Mesenchymal stem cell (in vitro differentiated cells and primary cell): ENCODE measurements around the gene ARL6IP1.

Experiments used
- DNase-seq: peaks from one replicate; pipeline ENCODE4 v3.0.0-alpha.2; 2013
- H2AFZ ChIP-seq: one replicate; pipeline ENCODE4 v1.6.1; 2013; ENCODE audit warnings: low read depth, mild to moderate bottlenecking, control low read depth, inconsistent platforms, low read length, moderate library complexity
- H2AK5ac ChIP-seq: 2 replicates; pipeline ENCODE4 v1.6.1; 2013; ENCODE audit warnings: low read length, moderate library complexity, mild to moderate bottlenecking, inconsistent platforms; ENCODE audit not compliant: severe bottlenecking
- H2BK120ac ChIP-seq: one replicate; pipeline ENCODE4 v1.6.1; 2013; ENCODE audit warnings: low read depth, mild to moderate bottlenecking, inconsistent platforms, low read length, moderate library complexity
- H2BK12ac ChIP-seq, 2 experiments: one replicate each; pipeline ENCODE4 v1.6.1; 2013; ENCODE audit warnings: inconsistent platforms in 2 of 2, low read length in 2 of 2, mild to moderate bottlenecking in 2 of 2, moderate library complexity in 2 of 2, control low read depth in 1 of 2
- H2BK15ac ChIP-seq: one replicate; pipeline ENCODE4 v1.6.1; 2013; ENCODE audit warnings: mild to moderate bottlenecking, low read depth, inconsistent platforms; ENCODE audit not compliant: poor library complexity, severe bottlenecking
- H2BK5ac ChIP-seq: 2 replicates; pipeline ENCODE4 v1.6.1; 2013; ENCODE audit warnings: low read depth, mild to moderate bottlenecking, low read length, control low read depth, inconsistent platforms; ENCODE audit not compliant: poor library complexity, severe bottlenecking
- H3K14ac ChIP-seq, 2 experiments: one replicate each; pipeline ENCODE4 v1.6.1; 2013; ENCODE audit warnings: inconsistent platforms in 2 of 2, low read length in 2 of 2, control low read depth in 1 of 2, mild to moderate bottlenecking in 1 of 2, moderate library complexity in 1 of 2
- H3K18ac ChIP-seq, 2 experiments: one replicate each; pipeline ENCODE4 v1.6.1; 2013; ENCODE audit warnings: inconsistent platforms in 2 of 2, low read length in 2 of 2, control low read depth in 1 of 2, low read depth in 1 of 2, mild to moderate bottlenecking in 1 of 2
- H3K23ac ChIP-seq, 2 experiments: one replicate each; pipeline ENCODE4 v1.6.1; 2013; ENCODE audit warnings: inconsistent platforms in 2 of 2, low read length in 2 of 2, mild to moderate bottlenecking in 2 of 2, moderate library complexity in 2 of 2, control low read depth in 1 of 2
- H3K27ac ChIP-seq: 2 replicates; pipeline ENCODE4 v1.5.1; 2013; ENCODE audit warnings: mild to moderate bottlenecking, moderate library complexity, low read length, control low read depth, inconsistent platforms; ENCODE audit not compliant: poor library complexity, severe bottlenecking
- H3K27me3 ChIP-seq, 2 experiments: 2 replicates each; pipeline versions ENCODE4 v1.6.1 to v1.7.0; 2013; ENCODE audit warnings: low read length in 2 of 2, mild to moderate bottlenecking in 2 of 2, moderate library complexity in 2 of 2, control low read depth in 1 of 2, inconsistent platforms in 1 of 2; ENCODE audit not compliant: control insufficient read depth in 1 of 2, insufficient read depth in 1 of 2
- H3K36me3 ChIP-seq, 2 experiments: 2 replicates each; pipeline versions ENCODE4 v1.6.1 to v1.7.0; 2013; ENCODE audit warnings: low read length in 2 of 2, control low read depth in 1 of 2, inconsistent platforms in 1 of 2, low read depth in 1 of 2, mild to moderate bottlenecking in 1 of 2; ENCODE audit not compliant: insufficient read depth in 2 of 2, control insufficient read depth in 1 of 2
- H3K4ac ChIP-seq, 2 experiments: one replicate each; pipeline ENCODE4 v1.6.1; 2013; ENCODE audit warnings: inconsistent platforms in 2 of 2, low read length in 2 of 2, mild to moderate bottlenecking in 2 of 2, moderate library complexity in 2 of 2, control low read depth in 1 of 2, low read depth in 1 of 2
- H3K4me1 ChIP-seq: 2 replicates; pipeline ENCODE4 v1.6.1; 2013; ENCODE audit warnings: low read depth, low read length, control low read depth; ENCODE audit not compliant: control insufficient read depth, insufficient read depth
- H3K4me2 ChIP-seq: 2 replicates; pipeline ENCODE4 v1.6.1; 2013; ENCODE audit warnings: low read length, mild to moderate bottlenecking, inconsistent platforms; ENCODE audit not compliant: poor library complexity, severe bottlenecking
- H3K4me3 ChIP-seq, 2 experiments: 2 replicates each; pipeline versions ENCODE4 v1.5.1 to v1.7.0; 2013; ENCODE audit warnings: low read length in 2 of 2, mild to moderate bottlenecking in 2 of 2, control low read depth in 1 of 2, low read depth in 1 of 2; ENCODE audit not compliant: insufficient read depth in 1 of 2
- H3K79me1 ChIP-seq: replicated peaks from 2 replicates; pipeline ENCODE4 v1.6.1; 2013; ENCODE audit warnings: mild to moderate bottlenecking, control low read depth, low read length, inconsistent platforms; ENCODE audit not compliant: poor library complexity, severe bottlenecking
- H3K9ac ChIP-seq: 2 replicates; pipeline ENCODE4 v1.7.0; 2013; ENCODE audit warnings: mild to moderate bottlenecking, low read length, moderate library complexity
- H3K9me3 ChIP-seq: 2 replicates; pipeline ENCODE4 v1.7.0; 2013; ENCODE audit warnings: mild to moderate bottlenecking, low read length; ENCODE audit not compliant: control insufficient read depth
- H4K8ac ChIP-seq: one replicate; pipeline ENCODE4 v1.6.1; 2013; ENCODE audit warnings: inconsistent platforms, mild to moderate bottlenecking, low read length, moderate library complexity
- H4K91ac ChIP-seq: one replicate; pipeline ENCODE4 v1.6.1; 2013; ENCODE audit warnings: mild to moderate bottlenecking, low read length, inconsistent platforms
- WGBS: methylation state at CpG from one replicate; pipeline ENCODE4 v1.1.7; 2013; ENCODE audit warnings: mixed read lengths; 5-methylcytosine and 5-hydroxymethylcytosine counted together

ARL6IP1 gene

GRCh38 chr16:18832613-18833012 lies 31.3 kb upstream of the ARL6IP1 start:
- DNase-seq, result no peak
- peaks cover 38 to 97% of the 10 kb centered on the region in 2 experiments for H3K36me3 ChIP-seq

GRCh38 chr16:18832006-18832405 lies 30.7 kb upstream of the ARL6IP1 start:
- peaks cover 40 to 93% of the 10 kb centered on the region in 2 experiments for H3K36me3 ChIP-seq
- H2AK5ac ChIP-seq, result no peak overlapping the region
- no peaks in the 10 kb centered on the region for H3K27me3 ChIP-seq
- no peak overlapping the region for H2BK120ac ChIP-seq
- H3K4me3 ChIP-seq, result no peak overlapping the region
- H3K18ac ChIP-seq, result no peak overlapping the region
- H2BK5ac ChIP-seq, result no peak overlapping the region
- H3K4ac ChIP-seq, result no peak overlapping the region
- no peaks in the 10 kb centered on the region for H3K9me3 ChIP-seq
- H3K27ac ChIP-seq, result no peak overlapping the region
- H3K4me2 ChIP-seq, result no peak overlapping the region
- H2BK12ac ChIP-seq, result no peak overlapping the region
- H4K8ac ChIP-seq, result no peak overlapping the region
- H3K4me1 ChIP-seq, result no peaks in the 10 kb centered on the region
- peaks cover 16% of the 10 kb centered on the region for H3K79me1 ChIP-seq
- 90% methylated on average over 2 of the region's 2 CpGs for WGBS
- no peak for DNase-seq
- H3K9ac ChIP-seq, result no peak overlapping the region
- H3K14ac ChIP-seq, result no peak overlapping the region
- H2BK15ac ChIP-seq, result no peak overlapping the region
- no peak overlapping the region for H3K23ac ChIP-seq
- no peak overlapping the region for H4K91ac ChIP-seq
- no peak overlapping the region for H2AFZ ChIP-seq

More at GRCh38 chr16:18832613-18833012, 31.3 kb upstream of the ARL6IP1 start:
- Histone ChIP-seq H3K9ac (no peak overlapping the region), H4K91ac (no peak overlapping the region), H3K23ac (no peak overlapping the region), H4K8ac (no peak overlapping the region), H2BK15ac (no peak overlapping the region), H3K18ac (no peak overlapping the region), H3K4me2 (no peak overlapping the region), H3K27ac (no peak overlapping the region), H3K27me3 (no peaks in the 10 kb centered on the region), H3K9me3 (no peaks in the 10 kb centered on the region), H3K4me1 (no peaks in the 10 kb centered on the region), H3K4ac (no peak overlapping the region), H2BK120ac (no peak overlapping the region), H2AK5ac (no peak overlapping the region), H2BK12ac (no peak overlapping the region), H2AFZ (no peak overlapping the region), H2BK5ac (no peak overlapping the region), H3K14ac (no peak overlapping the region), H3K4me3 (no peak overlapping the region), H3K79me1 (peaks cover 19% of the 10 kb centered on the region)
- 99% methylated on average over 5 of the region's 8 CpGs for WGBS

DNA sequence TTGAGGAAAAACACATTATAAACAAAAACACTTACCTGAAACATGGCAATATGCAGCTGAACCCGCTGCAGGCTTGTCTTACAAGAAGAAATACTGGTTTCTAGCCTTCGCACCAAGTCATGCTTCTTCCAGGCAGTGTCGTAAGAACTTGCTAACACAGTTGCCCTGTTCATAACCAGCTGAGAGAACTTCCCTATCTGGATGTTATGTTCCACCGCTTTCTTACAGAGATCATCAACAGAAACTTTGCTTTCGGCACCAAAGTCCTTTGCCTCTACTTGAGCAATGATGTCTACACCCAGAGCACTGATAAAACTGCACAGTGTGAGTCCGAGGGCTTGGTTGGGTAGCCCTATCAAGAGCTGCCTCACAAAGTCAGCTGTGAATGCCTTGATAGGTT lies 27.9 kb upstream of the ARL6IP1 start:
- Histone ChIP-seq H3K27me3 (no peaks in the 10 kb centered on the region), H4K8ac (no peak overlapping the region), H4K91ac (no peak overlapping the region), H3K23ac (no peak overlapping the region), H2AK5ac (no peak overlapping the region), H2BK120ac (no peak overlapping the region), H3K4me3 (no peak overlapping the region), H2BK15ac (no peak overlapping the region), H3K9me3 (no peaks in the 10 kb centered on the region), H3K18ac (no peak overlapping the region), H3K36me3 (peaks cover 24 to 68% of the 10 kb centered on the region in 2 experiments), H3K79me1 (peaks cover 13% of the 10 kb centered on the region), H3K27ac (no peak overlapping the region), H3K4me1 (no peaks in the 10 kb centered on the region), H3K9ac (no peak overlapping the region), H2BK12ac (no peak overlapping the region), H2BK5ac (no peak overlapping the region), H2AFZ (no peak overlapping the region), H3K14ac (no peak overlapping the region), H3K4me2 (no peak overlapping the region), H3K4ac (no peak overlapping the region)
- WGBS, result 99% methylated on average over 6 of the region's 6 CpGs
- no peak for DNase-seq

DNA sequence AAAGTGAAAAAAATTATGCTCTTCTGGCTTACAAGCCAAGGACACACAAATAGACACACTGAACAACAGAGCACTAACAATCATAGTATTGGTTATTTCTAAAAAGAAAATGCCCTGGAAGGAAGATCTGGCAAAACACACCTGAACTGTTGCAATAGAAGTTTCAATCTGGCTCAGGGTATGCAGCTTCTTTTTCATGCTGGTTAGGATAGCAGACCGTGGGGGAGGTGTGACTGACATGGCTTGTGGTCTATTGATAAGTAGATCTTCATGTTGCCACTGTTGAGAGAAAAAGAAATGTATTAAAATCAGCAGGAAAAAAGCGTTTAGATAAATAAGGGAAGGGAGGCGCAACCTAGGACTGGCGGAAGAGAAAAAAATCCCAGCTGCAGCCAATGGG lies 26.5 kb upstream of the ARL6IP1 start:
- Histone ChIP-seq H2BK120ac (no peak overlapping the region), H2BK12ac (no peak overlapping the region), H3K9ac (no peak overlapping the region), H4K91ac (no peak overlapping the region), H2AFZ (no peak overlapping the region), H2BK15ac (no peak overlapping the region), H3K23ac (no peak overlapping the region), H3K27me3 (no peaks in the 10 kb centered on the region), H3K14ac (no peak overlapping the region), H3K27ac (no peak overlapping the region), H3K4me1 (no peaks in the 10 kb centered on the region), H3K18ac (no peak overlapping the region), H3K9me3 (no peaks in the 10 kb centered on the region), H4K8ac (no peak overlapping the region), H3K36me3 (peaks cover 21 to 54% of the 10 kb centered on the region in 2 experiments), H3K4ac (no peak overlapping the region), H3K4me3 (no peak overlapping the region), H2BK5ac (no peak overlapping the region), H3K4me2 (no peak overlapping the region), H3K79me1 (peaks cover 11% of the 10 kb centered on the region), H2AK5ac (no peak overlapping the region)
- DNase-seq, result no peak
- 91% methylated on average over 4 of the region's 4 CpGs for WGBS
